Stomach smooth muscle (tissue), 2 donors: Measurements from ENCODE around the gene CAPN10.
A peak's percentile ranks its signal among the peaks of the same experiment; 100 is the strongest.

Experiments used
- H3K27ac ChIP-seq: one replicate; pipeline ENCODE4 v1.7.0; 2013; ENCODE audit warnings: mild to moderate bottlenecking, low read length, inconsistent platforms
- H3K27me3 ChIP-seq, 2 donors: one replicate each; pipeline ENCODE4 v1.7.0; 2013; ENCODE audit warnings: low read length in 2 of 2; ENCODE audit not compliant: insufficient read depth in 2 of 2, control insufficient read depth in 1 of 2
- H3K36me3 ChIP-seq, 2 donors: one replicate each; pipeline ENCODE4 v1.7.0; 2013; ENCODE audit warnings: low read length in 2 of 2; ENCODE audit not compliant: control insufficient read depth in 2 of 2, insufficient read depth in 2 of 2
- H3K4me1 ChIP-seq: one replicate; pipeline ENCODE4 v1.7.0; 2013; ENCODE audit warnings: low read length; ENCODE audit not compliant: control insufficient read depth, insufficient read depth
- H3K4me3 ChIP-seq, 2 donors: one replicate each; pipeline ENCODE4 v1.7.0; 2013; ENCODE audit warnings: low read length in 2 of 2
- H3K9ac ChIP-seq, 2 donors: one replicate each; pipeline ENCODE4 v1.7.0; 2013; ENCODE audit warnings: low read length in 2 of 2, mild to moderate bottlenecking in 1 of 2
- H3K9me3 ChIP-seq, 2 donors: one replicate each; pipeline ENCODE4 v1.7.0; 2013; ENCODE audit warnings: low read length in 2 of 2; ENCODE audit not compliant: control insufficient read depth in 2 of 2
- donor health status: healthy.
- donor health status: Pancreatic carcinoma.

Gene CAPN10

DNA sequence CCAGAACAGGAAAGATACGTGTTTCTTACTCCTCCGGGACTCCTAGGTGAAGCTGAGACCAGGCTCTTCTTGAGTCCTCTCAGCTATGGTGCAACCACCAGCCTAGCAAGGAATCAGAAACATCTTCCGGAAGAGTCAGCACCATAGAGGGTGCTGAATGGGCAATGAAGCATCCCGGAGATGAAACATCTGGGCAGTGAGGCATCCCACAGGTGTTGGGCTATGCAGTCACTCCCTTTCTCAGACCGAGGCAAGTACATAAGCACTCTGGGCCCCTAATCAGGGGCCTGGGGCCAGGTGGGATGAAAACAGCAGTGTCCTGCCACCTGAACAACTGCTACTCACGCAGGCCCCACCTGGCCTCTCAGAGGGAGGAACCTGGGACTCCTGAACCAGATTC is 1.4 kb upstream of the CAPN10 start:
- H3K4me3 ChIP-seq: peak overlapping the region; percentile 87 to 99
- H3K9ac ChIP-seq: peak overlapping the region; percentile 99
- H3K4me1 ChIP-seq: peaks cover 41% of the 10 kb centered on the region
- no peaks in the 10 kb centered on the region for H3K27me3 ChIP-seq
- H3K27ac ChIP-seq: no peak overlapping the region
- H3K36me3 ChIP-seq: peaks cover 2 to 3% of the 10 kb centered on the region in 2 donors
- no peaks in the 10 kb centered on the region for H3K9me3 ChIP-seq

DNA sequence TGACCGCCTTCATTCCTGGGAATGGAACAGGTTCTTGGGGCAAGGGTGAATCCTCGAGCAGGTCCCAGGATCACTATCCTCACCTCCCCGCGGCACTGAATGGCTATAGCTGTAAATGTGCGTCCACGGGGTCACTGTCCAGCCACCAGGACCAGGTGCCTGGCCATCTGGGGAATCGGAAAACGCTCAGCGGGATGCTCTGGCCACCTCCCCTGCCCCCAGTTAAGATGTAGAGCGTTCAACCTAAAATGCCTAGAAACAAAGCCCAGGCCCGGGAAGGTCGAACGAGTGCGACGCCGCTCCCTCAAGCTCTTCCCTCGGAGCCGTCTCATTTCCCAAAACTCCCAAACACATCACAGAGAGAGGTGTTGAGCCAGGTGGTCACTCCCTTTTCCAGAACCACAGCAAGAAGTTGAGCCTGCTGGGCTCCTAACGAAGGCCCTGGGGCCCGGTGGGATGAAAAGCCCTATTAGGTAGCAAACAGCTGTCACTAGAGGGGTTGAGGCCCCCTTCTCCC is 795 bp upstream of the CAPN10 start:
- Histone ChIP-seq H3K36me3 (peaks cover 3 to 4% of the 10 kb centered on the region in 2 donors), H3K4me3 (peak overlapping the region; percentile 87 to 99), H3K27me3 (no peaks in the 10 kb centered on the region), H3K9me3 (no peaks in the 10 kb centered on the region), H3K27ac (peak overlapping the region; percentile 82), H3K4me1 (peaks cover 40% of the 10 kb centered on the region), H3K9ac (peak overlapping the region; percentile 99)

DNA sequence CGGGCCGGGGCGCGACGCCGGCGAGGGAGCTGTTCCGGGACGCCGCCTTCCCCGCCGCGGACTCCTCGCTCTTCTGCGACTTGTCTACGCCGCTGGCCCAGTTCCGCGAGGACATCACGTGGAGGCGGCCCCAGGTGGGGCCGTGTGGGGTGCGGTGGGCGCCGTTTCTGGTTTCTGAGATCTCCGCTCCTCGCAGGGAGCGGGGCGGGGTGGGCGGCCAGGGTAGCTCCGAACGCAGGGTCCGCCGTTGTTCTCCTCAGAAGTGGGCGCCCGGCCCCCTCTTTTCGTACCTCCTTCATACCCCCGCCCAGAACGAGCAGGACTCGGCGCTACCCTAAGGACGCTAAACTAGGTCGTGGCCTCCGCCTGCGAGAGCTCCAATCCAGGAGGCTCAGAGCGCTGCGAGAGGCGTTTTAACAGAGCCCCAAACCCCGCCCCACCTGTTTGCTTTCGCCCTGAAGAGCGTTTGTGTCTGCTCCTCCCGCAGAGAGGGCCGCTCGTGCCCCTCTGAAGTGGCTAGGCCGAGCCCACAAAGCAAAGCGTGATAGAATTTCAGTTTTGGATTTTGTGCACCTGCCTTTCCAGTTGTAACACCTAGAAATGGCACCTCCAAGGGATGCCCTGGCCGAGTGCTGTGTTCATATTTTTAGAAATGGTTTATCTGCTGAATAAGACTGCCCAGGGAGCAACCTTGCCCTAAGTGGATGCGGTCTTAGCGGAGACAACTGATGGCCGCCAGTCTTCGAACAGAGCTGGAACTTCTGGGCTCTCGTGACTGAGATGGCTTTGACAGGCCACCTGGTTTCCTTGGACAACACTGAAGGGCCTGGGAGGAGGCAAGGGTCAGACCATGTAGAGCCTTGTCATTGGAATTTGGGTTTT is 626 bp downstream of the CAPN10 start:
- no peaks in the 10 kb centered on the region for H3K27me3 ChIP-seq
- peak overlapping the region; percentile 82 for H3K27ac ChIP-seq
- no peaks in the 10 kb centered on the region for H3K9me3 ChIP-seq
- H3K36me3 ChIP-seq: peaks cover 13 to 14% of the 10 kb centered on the region in 2 donors
- H3K4me1 ChIP-seq: peaks cover 40% of the 10 kb centered on the region
- H3K9ac ChIP-seq: peak overlapping the region; percentile 83 to 99
- peak overlapping the region; percentile 78 to 99 for H3K4me3 ChIP-seq

DNA sequence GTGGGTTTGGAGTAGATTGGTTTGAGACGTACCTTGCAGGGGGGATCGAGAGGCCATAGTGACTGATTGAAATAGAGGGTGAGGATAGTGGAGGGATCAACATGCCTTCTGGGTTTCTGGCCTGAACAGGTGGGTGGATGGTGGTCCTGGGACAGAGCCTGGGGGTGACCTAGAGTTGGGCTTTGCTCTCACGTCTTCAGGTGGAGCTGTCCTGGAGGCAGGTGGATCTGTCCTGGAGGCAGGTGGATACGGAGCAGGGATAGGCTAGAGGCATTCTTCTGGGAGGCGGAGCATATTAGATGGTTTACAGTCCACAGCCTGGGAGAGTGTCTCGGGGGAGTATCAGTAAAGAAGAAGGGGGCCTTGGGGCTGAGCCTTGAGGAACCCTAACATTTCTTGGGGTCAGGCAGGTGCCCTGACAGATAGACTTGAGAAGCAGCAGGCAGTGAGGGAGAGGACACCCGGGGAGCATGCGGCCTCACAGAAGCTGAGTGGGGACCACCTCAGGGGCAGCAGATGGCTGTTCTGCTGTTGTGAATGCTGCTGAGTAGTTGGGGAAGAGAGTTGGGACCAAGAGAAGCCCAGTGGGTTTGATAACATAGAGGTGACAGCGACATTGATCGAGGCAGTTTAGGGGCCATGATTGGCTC is 1.6 kb downstream of the CAPN10 start:
- Histone ChIP-seq H3K36me3 (peaks cover 12 to 16% of the 10 kb centered on the region in 2 donors), H3K9ac (peak overlapping the region; percentile 54 to 83), H3K27me3 (no peaks in the 10 kb centered on the region), H3K27ac (no peak overlapping the region), H3K4me1 (peaks cover 40% of the 10 kb centered on the region), H3K4me3 (peak overlapping the region; percentile 78 to 99), H3K9me3 (no peaks in the 10 kb centered on the region)

DNA sequence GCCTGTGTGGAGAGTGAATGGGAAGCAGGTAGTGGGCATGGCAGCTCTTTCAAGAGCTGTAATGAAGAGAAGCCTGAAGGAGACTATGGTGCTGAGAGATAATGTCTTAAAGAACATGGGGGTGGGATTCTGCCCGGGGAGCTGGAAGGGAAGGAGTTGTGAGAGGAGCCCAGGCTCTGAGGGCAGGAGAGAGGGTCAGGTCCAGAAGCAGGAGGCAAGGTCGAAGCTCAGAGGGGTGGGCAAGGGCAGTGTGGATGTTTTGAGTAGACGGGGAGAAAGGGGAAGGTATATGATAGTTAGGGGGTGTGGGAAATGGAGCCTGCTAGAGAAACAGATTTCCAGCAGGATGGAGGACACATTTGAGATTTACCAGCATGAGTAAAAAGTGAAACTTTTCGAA is 2.1 kb downstream of the CAPN10 start:
- Histone ChIP-seq H3K4me3 (no peak overlapping the region), H3K27ac (no peak overlapping the region), H3K27me3 (no peaks in the 10 kb centered on the region), H3K36me3 (peaks cover 12 to 16% of the 10 kb centered on the region in 2 donors), H3K4me1 (peaks cover 40% of the 10 kb centered on the region), H3K9me3 (no peaks in the 10 kb centered on the region), H3K9ac (peak overlapping the region in 1 of 2 donors; percentile 31)

DNA sequence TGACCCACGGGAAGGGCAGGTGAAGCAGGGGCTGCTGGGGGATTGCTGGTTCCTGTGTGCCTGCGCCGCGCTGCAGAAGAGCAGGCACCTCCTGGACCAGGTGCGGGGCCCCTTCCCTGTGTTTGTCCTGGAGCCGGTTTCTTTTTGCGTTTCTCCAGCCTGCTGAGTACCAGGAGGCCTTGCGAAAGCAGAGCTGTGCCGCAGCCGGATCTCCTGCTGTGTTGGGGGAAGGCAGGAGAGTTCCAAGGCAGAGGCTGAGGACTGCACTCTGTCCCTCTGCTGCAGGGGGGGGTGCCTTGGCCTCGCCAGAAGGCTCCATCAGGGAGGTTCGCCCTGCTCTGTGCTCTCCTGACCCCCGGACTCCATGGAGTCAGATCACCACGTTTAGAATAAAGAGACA is 2.8 kb downstream of the CAPN10 start:
- Histone ChIP-seq H3K36me3 (peaks cover 12 to 16% of the 10 kb centered on the region in 2 donors), H3K4me3 (no peak overlapping the region), H3K27ac (no peak overlapping the region), H3K9ac (no peak overlapping the region), H3K9me3 (no peaks in the 10 kb centered on the region), H3K27me3 (no peaks in the 10 kb centered on the region), H3K4me1 (peaks cover 40% of the 10 kb centered on the region)

GRCh38 chr2:240589850-240590525 is 3.5 kb downstream of the CAPN10 start:
- H3K9ac ChIP-seq: no peak overlapping the region
- H3K27ac ChIP-seq: no peak overlapping the region
- H3K9me3 ChIP-seq: no peaks in the 10 kb centered on the region
- H3K4me1 ChIP-seq: peaks cover 33% of the 10 kb centered on the region
- H3K36me3 ChIP-seq: peaks cover 12 to 16% of the 10 kb centered on the region in 2 donors
- H3K4me3 ChIP-seq: no peak overlapping the region
- H3K27me3 ChIP-seq: no peaks in the 10 kb centered on the region

DNA sequence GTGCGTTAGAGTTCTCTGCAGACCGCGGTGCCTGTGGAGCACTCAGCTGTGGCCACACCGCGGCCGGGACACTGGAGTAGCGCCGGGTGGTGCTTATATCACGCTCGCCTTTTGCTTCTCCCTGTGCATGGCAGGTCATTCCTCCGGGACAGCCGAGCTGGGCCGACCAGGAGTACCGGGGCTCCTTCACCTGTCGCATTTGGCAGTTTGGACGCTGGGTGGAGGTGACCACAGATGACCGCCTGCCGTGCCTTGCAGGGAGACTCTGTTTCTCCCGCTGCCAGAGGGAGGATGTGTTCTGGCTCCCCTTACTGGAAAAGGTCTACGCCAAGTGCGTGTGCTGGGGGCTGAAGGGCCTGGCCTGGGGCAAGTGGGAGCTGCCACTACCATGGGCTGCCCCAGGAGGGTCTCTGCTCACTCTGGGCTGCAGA is 4.2 kb downstream of the CAPN10 start:
- peaks cover 33% of the 10 kb centered on the region for H3K4me1 ChIP-seq
- no peaks in the 10 kb centered on the region for H3K27me3 ChIP-seq
- no peak overlapping the region for H3K27ac ChIP-seq
- no peak overlapping the region for H3K4me3 ChIP-seq
- H3K9ac ChIP-seq: no peak overlapping the region
- H3K36me3 ChIP-seq: peaks cover 12 to 16% of the 10 kb centered on the region in 2 donors
- H3K9me3 ChIP-seq: no peaks in the 10 kb centered on the region

DNA sequence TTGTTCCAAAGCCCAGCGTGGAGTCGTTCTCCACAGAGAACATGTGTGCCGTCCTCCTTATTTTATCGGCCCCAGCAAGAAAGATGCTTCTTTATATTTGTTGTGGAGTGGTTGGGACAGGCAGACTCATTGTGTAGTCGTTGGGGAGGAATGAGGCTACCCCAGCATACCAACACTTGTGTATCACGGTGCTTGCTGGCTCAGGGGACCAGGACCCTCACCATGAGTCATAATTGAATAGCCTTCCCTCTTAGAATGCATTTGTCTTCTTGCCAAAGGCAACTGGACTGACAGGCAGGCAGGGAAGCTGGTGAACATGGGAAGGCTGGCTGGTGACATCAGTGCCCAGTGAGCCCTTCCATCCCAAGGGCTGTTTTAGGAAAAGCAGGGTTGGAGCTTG is 4.7 kb downstream of the CAPN10 start:
- H3K36me3 ChIP-seq: peaks cover 12 to 16% of the 10 kb centered on the region in 2 donors
- peaks cover 37% of the 10 kb centered on the region for H3K4me1 ChIP-seq
- H3K9ac ChIP-seq: no peak overlapping the region
- no peak overlapping the region for H3K4me3 ChIP-seq
- no peaks in the 10 kb centered on the region for H3K27me3 ChIP-seq
- no peaks in the 10 kb centered on the region for H3K9me3 ChIP-seq
- H3K27ac ChIP-seq: no peak overlapping the region

DNA sequence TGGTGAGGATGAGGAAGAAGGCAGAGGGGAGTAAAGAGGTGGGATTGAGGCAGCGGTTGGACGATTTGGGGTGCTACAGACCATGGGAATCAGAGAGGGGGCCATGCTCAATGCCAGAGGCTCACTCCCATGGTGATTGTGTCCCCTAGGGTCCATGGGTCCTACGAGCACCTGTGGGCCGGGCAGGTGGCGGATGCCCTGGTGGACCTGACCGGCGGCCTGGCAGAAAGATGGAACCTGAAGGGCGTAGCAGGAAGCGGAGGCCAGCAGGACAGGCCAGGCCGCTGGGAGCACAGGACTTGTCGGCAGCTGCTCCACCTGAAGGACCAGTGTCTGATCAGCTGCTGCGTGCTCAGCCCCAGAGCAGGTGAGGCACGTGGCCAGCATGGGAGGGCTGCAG is 5.2 kb downstream of the CAPN10 start:
- H3K4me3 ChIP-seq: no peak overlapping the region
- no peaks in the 10 kb centered on the region for H3K27me3 ChIP-seq
- no peak overlapping the region for H3K9ac ChIP-seq
- H3K4me1 ChIP-seq: peaks cover 43% of the 10 kb centered on the region
- no peak overlapping the region for H3K27ac ChIP-seq
- no peaks in the 10 kb centered on the region for H3K9me3 ChIP-seq
- peaks cover 12 to 16% of the 10 kb centered on the region in 2 donors for H3K36me3 ChIP-seq
